Sigmoid colon (tissue), 7 donors: ENCODE measurements around the gene PCDHGB5. TPM values are rescaled to one million over a fixed set of nuclear protein-coding genes. Genes with fewer than 3 reads are reported as not detected.

Source experiments
- DNase-seq: peaks from one replicate; pipeline ENCODE4 v3.0.0-alpha.2; 2019
- H3K27ac ChIP-seq, 4 donors: fragments of 200-600 bp; sonication (generic); one replicate each; pipeline ENCODE4 v1.5.1; 2016 to 2019; ENCODE audit warnings: mild to moderate bottlenecking in 1 of 4
- H3K27me3 ChIP-seq, 3 donors: fragments of 200-600 bp; sonication (generic); one replicate each; pipeline ENCODE4 v1.5.1; 2019; ENCODE audit warnings: mild to moderate bottlenecking in 1 of 3
- H3K36me3 ChIP-seq, 4 donors: fragments of 200-600 bp; sonication (generic); one replicate each; pipeline ENCODE4 v1.5.1; 2016 to 2019
- H3K4me1 ChIP-seq, 4 donors: fragments of 200-600 bp; sonication (generic); one replicate each; pipeline ENCODE4 v1.5.1; 2017 to 2019
- H3K4me3 ChIP-seq, 4 donors: fragments of 200-600 bp; sonication (generic); one replicate each; pipeline ENCODE4 v1.5.1; 2017 to 2019; ENCODE audit warnings: mild to moderate bottlenecking in 2 of 4, moderate library complexity in 1 of 4
- H3K9me3 ChIP-seq, 4 donors: fragments of 200-600 bp in 3 of 4; sonication (generic) in 3 of 4; one replicate each; pipeline versions ENCODE4 v1.5.1 to v1.6.1; 2013 to 2019
- EP300 ChIP-seq, 4 donors: sonication (generic); formaldehyde crosslinking; IDR thresholded peaks; one replicate each; pipeline ENCODE4 v1.6.1; 2017; ENCODE audit warnings: antibody characterized with exemption in 4 of 4
- POLR2A ChIP-seq, 2 donors: fragments of 450-650 bp; IDR thresholded peaks; one replicate each; pipeline ENCODE4 v1.6.1; 2016; ENCODE audit warnings: antibody characterized with exemption in 2 of 2, mild to moderate bottlenecking in 2 of 2, moderate library complexity in 2 of 2
- POLR2AphosphoS5 ChIP-seq, 4 donors: sonication (generic); formaldehyde crosslinking; IDR thresholded peaks; one replicate each; pipeline ENCODE4 v1.6.1; 2017; ENCODE audit warnings: antibody characterized with exemption in 4 of 4
- WGBS, 2 donors: extraction: QIAGEN DNeasy Blood & Tissue Kit; methylation state at CpG; one replicate each; pipeline ENCODE4 v1.1.7; 2013; 5-methylcytosine and 5-hydroxymethylcytosine counted together
- intact Hi-C: fragments of 100-400 bp; cut with DNase I; formaldehyde crosslinking; loops from one replicate; pipeline ENCODE4 v1.15.1; 2023
- polyA plus RNA-seq, 3 donors: library from polyadenylated mRNA; stranded (reverse); fragments of 200-250 nt; gene quantifications; one replicate each; pipeline ENCODE4 v1.2.3, GENCODE V29; 2013
- total RNA-seq, 4 donors: library from RNA; depleted of rRNA; stranded (reverse); fragments of >200 nt; gene quantifications; one replicate each; pipeline ENCODE4 v1.1.0, GENCODE V29; 2016
- TF ChIP-seq, protein P1 (sequence below), 4 experiments: fragments of 450-650 bp in 3 of 4; fragments of 200-600 bp in 1 of 4; IDR thresholded peaks; one replicate each; pipeline ENCODE4 v1.5.1; 2016 to 2019; ENCODE audit warnings: antibody characterized with exemption in 4 of 4, mild to moderate bottlenecking in 3 of 4, moderate library complexity in 2 of 4
- donor health status: healthy with polysubstance abuse.
- donor health status: Bipolar disorder and iron deficiency.
- donor health status: healthy.

Gene PCDHGB5
- total and polyA plus RNA-seq, 7 donors: 0.23 to 16.6 (median 10.2) TPM; not detected in 1

GRCh38 chr5:141420855-141421488 is 23.2 kb downstream of the PCDHGB5 start, which contains the start of gene PCDHGA11:
Gene PCDHGA11 (plus strand): TSS chr5:141421051. CDS start chr5:141421228, 177 bp downstream.
- TF ChIP-seq EP300 (IDR thresholded peaks at IDR 0.05): no peak
- TF ChIP-seq POLR2A (IDR thresholded peaks at IDR 0.05): no peak
- TF ChIP-seq, protein P1, sequence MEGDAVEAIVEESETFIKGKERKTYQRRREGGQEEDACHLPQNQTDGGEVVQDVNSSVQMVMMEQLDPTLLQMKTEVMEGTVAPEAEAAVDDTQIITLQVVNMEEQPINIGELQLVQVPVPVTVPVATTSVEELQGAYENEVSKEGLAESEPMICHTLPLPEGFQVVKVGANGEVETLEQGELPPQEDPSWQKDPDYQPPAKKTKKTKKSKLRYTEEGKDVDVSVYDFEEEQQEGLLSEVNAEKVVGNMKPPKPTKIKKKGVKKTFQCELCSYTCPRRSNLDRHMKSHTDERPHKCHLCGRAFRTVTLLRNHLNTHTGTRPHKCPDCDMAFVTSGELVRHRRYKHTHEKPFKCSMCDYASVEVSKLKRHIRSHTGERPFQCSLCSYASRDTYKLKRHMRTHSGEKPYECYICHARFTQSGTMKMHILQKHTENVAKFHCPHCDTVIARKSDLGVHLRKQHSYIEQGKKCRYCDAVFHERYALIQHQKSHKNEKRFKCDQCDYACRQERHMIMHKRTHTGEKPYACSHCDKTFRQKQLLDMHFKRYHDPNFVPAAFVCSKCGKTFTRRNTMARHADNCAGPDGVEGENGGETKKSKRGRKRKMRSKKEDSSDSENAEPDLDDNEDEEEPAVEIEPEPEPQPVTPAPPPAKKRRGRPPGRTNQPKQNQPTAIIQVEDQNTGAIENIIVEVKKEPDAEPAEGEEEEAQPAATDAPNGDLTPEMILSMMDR (IDR thresholded peaks at IDR 0.05): no peak
- no peak for TF ChIP-seq POLR2AphosphoS5 (IDR thresholded peaks at IDR 0.05)
- H3K4me3 ChIP-seq: peak within 1 kb of the TSS in 3 of 4 donors; percentile 18 to 34 (median 26)
- peaks cover 52 to 91% (median 75%) of the 10 kb centered on the region in 4 donors for H3K9me3 ChIP-seq
- peaks cover 0 to 4% (median 2%) of the 10 kb centered on the region in 4 donors for H3K4me1 ChIP-seq
- WGBS, 2 donors: 10 to 44% methylated on average over 42 of the region's 42 CpGs
- no peaks in the 10 kb centered on the region for H3K27me3 ChIP-seq
- no peak for DNase-seq
- H3K27ac ChIP-seq: no peak within 1 kb of the TSS
- H3K36me3 ChIP-seq: peaks cover 0 to under 1% (median 0%) of the 10 kb centered on the region in 4 donors
- intact Hi-C loops: no loop called here

DNA sequence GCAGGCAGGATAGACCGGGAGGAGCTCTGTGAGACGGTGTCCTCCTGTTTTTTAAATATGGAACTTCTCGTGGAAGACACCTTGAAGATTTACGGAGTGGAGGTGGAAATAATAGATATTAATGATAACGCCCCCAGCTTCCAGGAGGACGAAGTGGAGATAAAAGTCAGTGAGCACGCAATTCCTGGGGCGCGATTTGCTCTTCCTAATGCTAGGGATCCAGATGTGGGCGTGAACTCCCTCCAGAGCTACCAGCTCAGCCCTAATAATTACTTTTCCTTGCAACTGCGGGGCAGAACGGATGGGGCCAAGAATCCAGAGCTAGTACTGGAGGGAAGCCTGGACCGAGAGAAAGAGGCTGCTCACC is 23.7 kb downstream of the PCDHGB5 start:
- 12 to 29% methylated on average over 13 of the region's 13 CpGs for WGBS, 2 donors
- H3K27ac ChIP-seq: no peak overlapping the region
- peak overlapping the region in 3 of 4 donors; percentile 18 to 34 (median 26) for H3K4me3 ChIP-seq
- peaks cover 0 to 6% (median 0%) of the 10 kb centered on the region in 4 donors for H3K36me3 ChIP-seq
- H3K9me3 ChIP-seq: peaks cover 55 to 91% (median 75%) of the 10 kb centered on the region in 4 donors
- TF ChIP-seq EP300 (IDR thresholded peaks at IDR 0.05) (no peak), POLR2AphosphoS5 (IDR thresholded peaks at IDR 0.05) (no peak), POLR2A (IDR thresholded peaks at IDR 0.05) (no peak)
- TF ChIP-seq, protein P1 (IDR thresholded peaks at IDR 0.05): no peak
- no peaks in the 10 kb centered on the region for H3K27me3 ChIP-seq
- H3K4me1 ChIP-seq: peaks cover 0 to 4% (median 2%) of the 10 kb centered on the region in 4 donors
- intact Hi-C loops: no loop called here
- DNase-seq: no peak

DNA sequence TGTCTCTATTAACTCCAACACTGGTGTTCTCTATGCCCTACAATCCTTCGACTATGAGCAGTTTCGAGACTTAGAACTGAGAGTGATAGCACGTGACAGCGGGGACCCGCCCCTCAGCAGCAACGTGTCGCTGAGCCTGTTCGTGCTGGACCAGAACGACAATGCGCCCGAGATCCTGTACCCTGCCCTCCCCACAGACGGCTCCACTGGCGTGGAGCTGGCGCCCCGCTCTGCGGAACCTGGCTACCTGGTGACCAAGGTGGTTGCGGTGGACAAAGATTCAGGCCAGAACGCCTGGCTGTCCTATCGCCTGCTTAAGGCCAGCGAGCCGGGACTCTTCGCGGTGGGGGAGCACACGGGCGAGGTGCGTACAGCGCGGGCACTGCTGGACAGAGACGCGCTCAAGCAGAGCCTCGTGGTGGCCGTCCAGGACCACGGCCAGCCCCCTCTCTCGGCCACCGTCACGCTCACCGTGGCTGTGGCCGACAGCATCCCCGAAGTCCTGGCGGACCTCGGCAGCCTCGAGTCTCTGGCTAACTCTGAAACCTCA is 25.1 kb downstream of the PCDHGB5 start:
- H3K9me3 ChIP-seq: peaks cover 65 to 98% (median 82%) of the 10 kb centered on the region in 4 donors
- H3K36me3 ChIP-seq: peaks cover 0 to 8% (median 0%) of the 10 kb centered on the region in 4 donors
- DNase-seq: no peak
- no peak overlapping the region for H3K4me3 ChIP-seq
- intact Hi-C loops: no loop called here
- TF ChIP-seq, protein P1 (IDR thresholded peaks at IDR 0.05): no peak
- TF ChIP-seq POLR2A (IDR thresholded peaks at IDR 0.05) (no peak), POLR2AphosphoS5 (IDR thresholded peaks at IDR 0.05) (no peak), EP300 (IDR thresholded peaks at IDR 0.05) (no peak)
- H3K27ac ChIP-seq: no peak overlapping the region
- WGBS, 2 donors: 28 to 54% methylated on average over 42 of the region's 42 CpGs
- peaks cover 0 to 4% (median 2%) of the 10 kb centered on the region in 4 donors for H3K4me1 ChIP-seq
- no peaks in the 10 kb centered on the region for H3K27me3 ChIP-seq

DNA sequence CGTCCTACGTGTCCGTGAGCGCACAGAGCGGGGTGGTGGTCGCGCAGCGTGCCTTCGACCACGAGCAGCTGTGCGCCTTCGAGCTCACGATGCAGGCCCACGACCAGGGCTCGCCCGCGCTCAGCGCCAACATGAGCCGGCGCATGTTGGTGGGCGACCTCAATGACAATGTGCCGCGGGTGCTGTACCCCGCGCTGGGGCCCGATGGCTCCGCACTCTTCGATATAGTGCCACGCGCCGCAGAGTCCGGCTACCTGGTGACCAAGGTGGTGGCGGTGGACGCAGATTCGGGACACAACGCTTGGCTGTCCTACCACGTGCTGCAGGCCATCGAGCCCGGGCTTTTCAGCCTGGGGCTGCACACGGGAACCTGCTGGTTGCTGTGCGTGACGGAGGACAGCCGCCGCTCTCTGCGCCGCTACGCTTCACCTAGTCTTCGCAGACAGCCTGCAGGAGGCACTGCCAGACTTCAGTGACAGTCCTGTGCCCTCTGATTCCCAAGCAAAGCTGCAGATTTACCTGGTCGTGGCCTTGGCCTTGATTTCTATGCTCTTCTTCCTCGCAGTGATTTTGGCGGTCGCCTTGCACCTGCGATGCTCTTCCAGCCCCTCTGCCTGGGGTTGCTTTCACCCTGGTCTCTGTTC is 30.2 kb downstream of the PCDHGB5 start:
- H3K9me3 ChIP-seq: peaks cover 51 to 94% (median 74%) of the 10 kb centered on the region in 4 donors
- H3K36me3 ChIP-seq: peaks cover 0 to 8% (median 0%) of the 10 kb centered on the region in 4 donors
- H3K27me3 ChIP-seq: no peaks in the 10 kb centered on the region
- 50 to 76% methylated on average over 53 of the region's 53 CpGs for WGBS, 2 donors
- no peak overlapping the region for H3K4me3 ChIP-seq
- H3K4me1 ChIP-seq: no peaks in the 10 kb centered on the region
- TF ChIP-seq, protein P1 (IDR thresholded peaks at IDR 0.05): no peak
- TF ChIP-seq POLR2AphosphoS5 (IDR thresholded peaks at IDR 0.05): no peak
- TF ChIP-seq EP300 (IDR thresholded peaks at IDR 0.05): no peak
- TF ChIP-seq POLR2A (IDR thresholded peaks at IDR 0.05): no peak
- no peak overlapping the region for H3K27ac ChIP-seq
- no peak for DNase-seq
- intact Hi-C loops: no loop called here
